GM18519 (cell line): ENCODE data around the gene PAXX.

Source experiments
- ATAC-seq: cut with Tn5 transposase; IDR thresholded peaks from one replicate; pipeline ENCODE4 v1.9.1; 2021; ENCODE audit warnings: mild to moderate bottlenecking, moderate library complexity; ENCODE audit not compliant: unreplicated experiment, low FRiP score

Gene PAXX

GRCh38 chr9:136952876-136953770 is 39.1 kb upstream of the PAXX start:
- no peak for ATAC-seq

- ATAC-seq = no peak
These were observed 38.4 kb upstream of the PAXX start for GRCh38 chr9:136953771-136954269.

- ATAC-seq = no peak
These were observed 37.7 kb upstream of the PAXX start for GRCh38 chr9:136954270-136955083.

GRCh38 chr9:136955202-136955942 is 36.9 kb upstream of the PAXX start:
- ATAC-seq = no peak

- ATAC-seq = no peak
These were observed 36.3 kb upstream of the PAXX start for GRCh38 chr9:136955943-136956335.

GRCh38 chr9:136956604-136957003 is 35.6 kb upstream of the PAXX start:
- ATAC-seq = no peak

GRCh38 chr9:136957461-136957860 is 34.8 kb upstream of the PAXX start:
- ATAC-seq = no peak

- no peak for ATAC-seq
These were observed 34.3 kb upstream of the PAXX start for GRCh38 chr9:136957901-136958300.

GRCh38 chr9:136958473-136958872 is 33.7 kb upstream of the PAXX start:
- ATAC-seq = no peak

GRCh38 chr9:136958898-136959850 is 33.0 kb upstream of the PAXX start:
- no peak for ATAC-seq

- no peak for ATAC-seq
These were observed 31.8 kb upstream of the PAXX start for GRCh38 chr9:136960212-136960937.

GRCh38 chr9:136960938-136961275 is 31.3 kb upstream of the PAXX start:
- ATAC-seq = no peak

GRCh38 chr9:136961279-136962065 is 30.8 kb upstream of the PAXX start:
- no peak for ATAC-seq

- no peak for ATAC-seq
These were observed 30.1 kb upstream of the PAXX start for GRCh38 chr9:136962163-136962562.

- ATAC-seq = no peak
These were observed 29.4 kb upstream of the PAXX start for GRCh38 chr9:136962701-136963248.

GRCh38 chr9:136963341-136963740 is 28.9 kb upstream of the PAXX start:
- no peak for ATAC-seq

GRCh38 chr9:136963751-136964150 is 28.5 kb upstream of the PAXX start:
- ATAC-seq = no peak

- no peak for ATAC-seq
These were observed 28.0 kb upstream of the PAXX start for GRCh38 chr9:136964171-136964689.
